ENCODE results near the gene ANXA1.

DNA sequence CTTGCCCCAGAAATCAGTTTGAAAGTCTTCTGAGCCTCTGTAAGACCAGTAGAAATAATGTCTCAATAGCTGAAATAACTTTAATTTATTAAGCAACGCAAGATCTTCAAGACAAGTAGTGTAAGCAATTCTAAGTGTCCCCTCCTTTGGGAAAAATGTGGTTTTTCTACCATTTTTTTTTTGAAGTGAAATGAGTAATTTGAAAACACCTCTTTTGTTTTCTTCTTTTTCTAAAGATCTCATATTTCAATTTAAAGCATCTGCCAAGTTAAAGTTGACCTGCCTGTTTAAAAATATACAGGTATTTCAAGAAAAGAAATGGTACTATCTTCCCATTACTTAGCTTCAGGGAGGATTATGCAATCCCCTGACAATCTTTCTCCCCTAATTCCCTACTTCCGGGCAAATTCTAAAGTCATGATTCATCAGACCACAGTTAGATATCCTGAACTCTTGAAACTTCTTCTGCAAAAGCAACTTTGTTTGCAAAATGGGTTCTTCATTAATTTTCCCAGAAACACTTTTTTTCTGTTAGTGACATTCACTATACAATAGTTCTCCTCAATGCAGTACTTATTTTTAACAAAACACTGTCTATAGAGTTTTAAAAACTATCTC is 7.8 kb upstream of the ANXA1 start:
- TF ChIP-seq POLR2A (IDR thresholded peaks at IDR 0.05; ENCODE audit: borderline replicate concordance, extremely low read depth, insufficient read depth, insufficient read length): no peak
- no peak for TF ChIP-seq ZFX (IDR thresholded peaks at IDR 0.05)
- peak; percentile 91 for TF ChIP-seq JUND (IDR thresholded peaks at IDR 0.05)
- TF ChIP-seq, protein P1, sequence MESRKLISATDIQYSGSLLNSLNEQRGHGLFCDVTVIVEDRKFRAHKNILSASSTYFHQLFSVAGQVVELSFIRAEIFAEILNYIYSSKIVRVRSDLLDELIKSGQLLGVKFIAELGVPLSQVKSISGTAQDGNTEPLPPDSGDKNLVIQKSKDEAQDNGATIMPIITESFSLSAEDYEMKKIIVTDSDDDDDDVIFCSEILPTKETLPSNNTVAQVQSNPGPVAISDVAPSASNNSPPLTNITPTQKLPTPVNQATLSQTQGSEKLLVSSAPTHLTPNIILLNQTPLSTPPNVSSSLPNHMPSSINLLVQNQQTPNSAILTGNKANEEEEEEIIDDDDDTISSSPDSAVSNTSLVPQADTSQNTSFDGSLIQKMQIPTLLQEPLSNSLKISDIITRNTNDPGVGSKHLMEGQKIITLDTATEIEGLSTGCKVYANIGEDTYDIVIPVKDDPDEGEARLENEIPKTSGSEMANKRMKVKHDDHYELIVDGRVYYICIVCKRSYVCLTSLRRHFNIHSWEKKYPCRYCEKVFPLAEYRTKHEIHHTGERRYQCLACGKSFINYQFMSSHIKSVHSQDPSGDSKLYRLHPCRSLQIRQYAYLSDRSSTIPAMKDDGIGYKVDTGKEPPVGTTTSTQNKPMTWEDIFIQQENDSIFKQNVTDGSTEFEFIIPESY (IDR thresholded peaks at IDR 0.05; ENCODE audit: extremely low read depth, insufficient replicate concordance, low read length): no peak
- TF ChIP-seq CTCF (IDR thresholded peaks at IDR 0.05 in 2 of 3, conservative IDR thresholded peaks at IDR 0.05 in 1 of 3; ENCODE audit: borderline replicate concordance in 1 of 3, insufficient read depth in 1 of 3, low read depth in 2 of 3, low read length in 2 of 3): no peak
- no peak for TF ChIP-seq POLR2AphosphoS5 (IDR thresholded peaks at IDR 0.05; ENCODE audit: low read depth, low read length)
- no peak for TF ChIP-seq EZH2 (IDR thresholded peaks at IDR 0.05)
- peak; percentile 99 for TF ChIP-seq CEBPB (IDR thresholded peaks at IDR 0.05; ENCODE audit: low read depth)
- TF ChIP-seq SP1 (IDR thresholded peaks at IDR 0.05; ENCODE audit: low read depth): peak; percentile 80
- peak; percentile 50 for TF ChIP-seq YY1 (IDR thresholded peaks at IDR 0.05; ENCODE audit: extremely low read depth, insufficient replicate concordance, low read depth, low read length)
- no peak for TF ChIP-seq EZH2phosphoT487 (IDR thresholded peaks at IDR 0.05; ENCODE audit: borderline replicate concordance)
- TF ChIP-seq, protein P2, sequence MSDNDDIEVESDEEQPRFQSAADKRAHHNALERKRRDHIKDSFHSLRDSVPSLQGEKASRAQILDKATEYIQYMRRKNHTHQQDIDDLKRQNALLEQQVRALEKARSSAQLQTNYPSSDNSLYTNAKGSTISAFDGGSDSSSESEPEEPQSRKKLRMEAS (IDR thresholded peaks at IDR 0.05): peak; percentile 31; the same call in 1 of the 2 replicates
